Measurements from ENCODE around the gene LTO1.

Gene LTO1

GRCh38 chr11:69716099-69716498 lies 40.9 kb upstream of the LTO1 start:
- no peak for TF ChIP-seq CTCF (IDR thresholded peaks at IDR 0.05)
- no peak for TF ChIP-seq ZFX (IDR thresholded peaks at IDR 0.05; ENCODE audit: borderline replicate concordance)
- H3K27ac ChIP-seq: no peak overlapping the region

DNA sequence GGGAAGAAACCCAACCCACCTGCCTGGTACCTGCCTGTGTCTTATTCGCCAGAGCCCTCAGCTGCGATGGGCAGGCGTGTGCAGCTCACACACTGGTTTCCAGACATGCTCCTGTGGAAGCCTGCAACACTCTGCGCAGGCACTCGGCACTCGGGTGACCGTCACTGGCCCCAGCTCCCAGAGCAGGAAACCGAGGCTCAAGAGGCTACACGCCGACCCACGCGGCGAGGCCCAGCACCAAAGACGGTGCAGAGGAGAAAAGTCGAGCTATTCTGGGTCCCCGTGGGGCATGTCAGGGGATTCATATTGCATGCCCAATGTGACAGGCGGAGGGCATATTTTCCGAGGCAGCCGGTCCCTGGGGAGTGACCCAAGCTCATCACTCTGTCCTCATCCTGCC lies 40.3 kb upstream of the LTO1 start:
- TF ChIP-seq CTCF (IDR thresholded peaks at IDR 0.05): no peak
- no peak for TF ChIP-seq ZFX (IDR thresholded peaks at IDR 0.05; ENCODE audit: borderline replicate concordance)
- H3K27ac ChIP-seq: no peak overlapping the region

GRCh38 chr11:69711822-69712801 lies 37.0 kb upstream of the LTO1 start:
- no peak overlapping the region for H3K27ac ChIP-seq
- TF ChIP-seq ZFX (IDR thresholded peaks at IDR 0.05; ENCODE audit: borderline replicate concordance) (no peak), CTCF (IDR thresholded peaks at IDR 0.05) (no peak)

DNA sequence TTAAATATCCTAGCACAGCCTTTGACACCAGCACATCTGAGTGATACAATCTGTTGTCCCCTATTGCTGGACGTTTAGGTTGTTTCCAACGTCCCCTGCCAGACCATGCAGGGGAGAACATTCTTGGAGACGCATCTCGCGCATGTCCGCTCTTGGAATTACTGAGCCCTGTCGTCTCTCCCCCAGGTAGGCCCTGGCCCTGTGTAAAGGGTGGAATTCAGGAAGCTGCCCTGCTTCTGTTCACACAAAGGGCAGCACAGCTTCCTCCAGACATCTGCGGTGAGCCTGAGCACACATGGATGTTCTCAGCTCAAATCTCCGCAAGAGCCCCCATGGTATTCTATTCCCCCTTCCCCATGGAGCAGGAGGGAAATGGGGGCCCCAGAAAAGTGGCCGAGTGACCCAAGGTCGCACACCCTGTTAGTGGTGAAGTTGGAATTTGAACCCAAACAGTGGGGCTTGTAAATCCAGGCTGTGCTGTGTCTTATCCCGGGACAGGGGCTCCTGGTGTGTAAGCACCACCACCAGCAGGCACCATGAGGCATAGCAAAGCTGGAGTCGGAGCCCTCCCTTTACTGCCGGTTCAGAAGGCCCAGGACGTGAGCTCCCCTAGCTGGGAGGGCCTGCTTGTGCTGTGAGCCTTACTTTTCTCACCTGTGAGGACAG lies 33.7 kb upstream of the LTO1 start:
- no peak for TF ChIP-seq ZFX (IDR thresholded peaks at IDR 0.05; ENCODE audit: borderline replicate concordance)
- H3K27ac ChIP-seq: no peak overlapping the region

GRCh38 chr11:69707176-69707575 lies 32.0 kb upstream of the LTO1 start:
- H3K27ac ChIP-seq: no peak overlapping the region
- no peak for TF ChIP-seq ZFX (IDR thresholded peaks at IDR 0.05; ENCODE audit: borderline replicate concordance)
- no peak for TF ChIP-seq CTCF (IDR thresholded peaks at IDR 0.05)

DNA sequence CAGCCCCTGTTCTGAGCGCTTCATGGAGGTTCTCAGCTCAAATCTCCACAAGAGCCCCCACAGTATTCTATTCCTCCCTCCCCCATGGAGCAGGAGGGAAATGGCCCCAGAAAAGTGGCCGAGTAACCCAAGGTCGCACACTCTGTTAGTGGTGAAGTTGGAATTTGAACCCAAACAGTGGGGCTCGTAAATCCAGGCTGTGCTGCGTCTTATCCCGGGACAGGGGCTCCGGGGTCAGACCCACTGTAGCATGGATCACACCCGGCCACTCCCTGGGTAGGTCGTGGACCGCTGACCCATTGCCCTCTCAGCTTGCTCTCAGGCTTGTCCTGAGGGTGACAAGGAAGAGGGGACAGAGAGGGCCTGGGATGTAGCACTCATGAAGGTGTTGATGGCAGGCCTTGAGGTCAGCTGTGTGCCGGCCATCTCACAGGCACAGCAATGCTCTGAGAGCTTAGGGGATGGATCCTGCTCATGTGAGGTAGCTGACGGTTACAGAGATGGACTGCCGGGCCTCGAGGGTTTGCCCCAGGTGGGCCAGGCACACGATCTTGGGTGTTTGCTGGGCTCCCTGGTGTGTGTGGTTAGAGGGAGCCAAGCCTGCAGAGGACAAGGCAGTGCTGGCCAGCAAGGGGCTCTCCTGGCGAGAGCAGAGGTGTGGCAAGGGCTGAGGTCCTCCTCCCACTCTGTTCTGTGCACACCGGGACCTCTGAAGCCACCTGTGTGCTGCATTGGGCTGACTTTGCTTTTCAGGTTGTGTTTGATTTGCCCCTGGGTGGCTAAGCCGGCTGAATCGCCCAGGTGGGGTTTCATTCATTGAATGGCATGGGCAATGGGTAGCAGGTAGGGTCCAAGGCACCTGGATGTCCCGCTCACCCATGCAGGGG lies 31.0 kb upstream of the LTO1 start:
- TF ChIP-seq ZFX (IDR thresholded peaks at IDR 0.05; ENCODE audit: borderline replicate concordance): no peak
- no peak for TF ChIP-seq CTCF (IDR thresholded peaks at IDR 0.05)
- H3K27ac ChIP-seq: no peak overlapping the region

- TF ChIP-seq ZFX (IDR thresholded peaks at IDR 0.05; ENCODE audit: borderline replicate concordance) (no peak), CTCF (IDR thresholded peaks at IDR 0.05) (no peak)
- H3K27ac ChIP-seq: no peak overlapping the region
These were observed 30.2 kb upstream of the LTO1 start for GRCh38 chr11:69705351-69705811.
